Thoracic aorta (tissue), 2 donors: Measurements from ENCODE around the gene PTTG1IP2. TPM values are rescaled to one million over a fixed set of nuclear protein-coding genes. Genes with fewer than 3 reads are reported as not detected.

Experiments
- ATAC-seq: fragments of 150-250 bp; one replicate; pipeline ENCODE4 v1.8.0; 2017; ENCODE audit warnings: low read depth; ENCODE audit not compliant: insufficient number of reproducible peaks, low FRiP score
- DNase-seq: peaks from one replicate; pipeline ENCODE4 v3.0.0-alpha.2; 2020; ENCODE audit warnings: low spot score
- H3K27ac ChIP-seq, 2 donors: fragments of 200-600 bp; sonication (generic); 1 replicate in 1 of 2; 2 replicates in 1 of 2; pipeline ENCODE4 v1.5.1; 2016; ENCODE audit warnings: mild to moderate bottlenecking in 2 of 2, moderate library complexity in 2 of 2
- H3K27me3 ChIP-seq: fragments of 200-600 bp; sonication (generic); replicated peaks from 2 replicates; pipeline ENCODE4 v1.6.0; 2016; ENCODE audit warnings: mild to moderate bottlenecking; ENCODE audit not compliant: insufficient read depth
- H3K36me3 ChIP-seq: fragments of 200-600 bp; sonication (generic); one replicate; pipeline ENCODE4 v1.5.1; 2016
- H3K4me1 ChIP-seq, 2 donors: fragments of 200-600 bp; sonication (generic); 1 replicate in 1 of 2; 2 replicates in 1 of 2; pipeline versions ENCODE4 v1.5.1 to v1.6.0; 2016; ENCODE audit warnings: low read depth in 2 of 2, mild to moderate bottlenecking in 1 of 2; ENCODE audit not compliant: control insufficient read depth in 1 of 2
- H3K4me3 ChIP-seq: fragments of 200-600 bp; sonication (generic); 2 replicates; pipeline ENCODE4 v1.5.1; 2016; ENCODE audit warnings: mild to moderate bottlenecking
- H3K9me3 ChIP-seq: fragments of 200-600 bp; sonication (generic); 2 replicates; pipeline ENCODE4 v1.5.1; 2016
- total RNA-seq, 2 donors: library from RNA; depleted of rRNA; stranded (reverse); fragments of >200 nt; gene quantifications; one replicate each; pipeline versions ENCODE4 v1.1.0 to v1.2.3, GENCODE V29; 2016
- TF ChIP-seq, protein P1 (sequence below): fragments of 200-600 bp; sonication (generic); IDR thresholded peaks from one replicate; pipeline ENCODE4 v1.5.1; 2019; ENCODE audit warnings: antibody characterized with exemption

The PTTG1IP2 gene
- total RNA-seq, 2 donors from 2014 or later, result not detected

DNA sequence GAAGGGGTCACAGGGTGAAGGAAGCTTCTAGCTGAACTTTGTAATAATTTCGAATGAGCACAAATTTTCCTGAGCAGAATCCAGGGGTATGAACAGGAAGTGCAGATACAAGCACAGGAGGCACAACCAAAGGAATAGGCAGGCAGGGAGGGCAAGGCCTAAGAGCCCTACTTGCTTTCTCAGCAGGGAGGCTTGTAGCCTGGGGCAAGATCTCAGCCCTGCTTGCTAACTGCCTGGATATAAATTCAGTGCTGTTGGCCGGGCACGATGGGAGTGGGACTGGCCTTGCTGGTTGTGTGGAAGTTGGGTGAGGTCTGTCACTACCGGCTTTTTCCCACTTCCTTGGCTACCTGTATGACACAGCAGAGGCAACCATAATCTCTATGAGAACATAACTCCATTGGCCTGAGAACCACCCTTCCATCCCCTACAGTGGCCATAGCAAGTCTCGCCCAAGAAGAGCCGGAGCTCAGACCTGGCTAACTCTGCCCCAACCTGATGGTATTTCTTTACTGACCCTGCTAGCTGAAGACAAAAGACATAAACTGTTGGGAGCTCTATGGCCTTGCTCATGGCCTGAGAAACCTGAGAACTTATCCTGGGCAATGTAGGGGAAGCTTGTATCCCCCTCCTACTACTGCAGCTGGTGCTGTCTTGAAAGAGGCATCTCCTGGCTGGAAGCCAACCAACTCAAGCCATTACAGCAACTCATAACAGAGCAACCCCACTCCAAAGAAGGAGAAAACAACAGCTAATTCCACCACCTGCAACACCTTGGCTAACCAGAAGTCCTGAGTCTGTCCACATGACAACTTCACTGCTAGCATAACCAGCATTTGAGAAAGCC is 38.6 kb upstream of the PTTG1IP2 start:
- DNase-seq (no peak), ATAC-seq (no peak)
- Histone ChIP-seq H3K36me3 (peaks cover 2% of the 10 kb centered on the region), H3K27ac (no peak overlapping the region), H3K4me1 (no peaks in the 10 kb centered on the region), H3K9me3 (no peaks in the 10 kb centered on the region), H3K4me3 (no peak overlapping the region), H3K27me3 (no peaks in the 10 kb centered on the region)
- TF ChIP-seq, protein P1, sequence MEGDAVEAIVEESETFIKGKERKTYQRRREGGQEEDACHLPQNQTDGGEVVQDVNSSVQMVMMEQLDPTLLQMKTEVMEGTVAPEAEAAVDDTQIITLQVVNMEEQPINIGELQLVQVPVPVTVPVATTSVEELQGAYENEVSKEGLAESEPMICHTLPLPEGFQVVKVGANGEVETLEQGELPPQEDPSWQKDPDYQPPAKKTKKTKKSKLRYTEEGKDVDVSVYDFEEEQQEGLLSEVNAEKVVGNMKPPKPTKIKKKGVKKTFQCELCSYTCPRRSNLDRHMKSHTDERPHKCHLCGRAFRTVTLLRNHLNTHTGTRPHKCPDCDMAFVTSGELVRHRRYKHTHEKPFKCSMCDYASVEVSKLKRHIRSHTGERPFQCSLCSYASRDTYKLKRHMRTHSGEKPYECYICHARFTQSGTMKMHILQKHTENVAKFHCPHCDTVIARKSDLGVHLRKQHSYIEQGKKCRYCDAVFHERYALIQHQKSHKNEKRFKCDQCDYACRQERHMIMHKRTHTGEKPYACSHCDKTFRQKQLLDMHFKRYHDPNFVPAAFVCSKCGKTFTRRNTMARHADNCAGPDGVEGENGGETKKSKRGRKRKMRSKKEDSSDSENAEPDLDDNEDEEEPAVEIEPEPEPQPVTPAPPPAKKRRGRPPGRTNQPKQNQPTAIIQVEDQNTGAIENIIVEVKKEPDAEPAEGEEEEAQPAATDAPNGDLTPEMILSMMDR, result no peak

DNA sequence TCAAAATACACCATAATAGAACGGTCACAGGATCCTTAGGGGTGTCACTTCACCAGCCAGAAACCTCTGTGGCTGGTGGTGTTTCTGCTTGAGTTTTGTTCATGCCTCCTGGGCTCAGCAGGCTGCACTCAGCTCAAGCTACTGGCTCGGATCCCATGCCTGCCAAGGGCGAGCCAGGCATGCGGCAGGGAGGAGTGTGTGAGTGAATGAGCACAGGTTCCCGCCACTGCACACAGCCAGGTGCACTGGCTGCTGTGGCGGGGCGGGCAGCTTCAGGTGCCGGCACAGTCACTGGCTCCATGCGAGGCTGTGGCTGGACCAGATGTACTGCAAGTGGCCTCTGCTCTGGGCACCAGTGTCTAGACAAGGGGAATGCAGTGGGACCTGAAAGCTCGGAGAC is 36.7 kb upstream of the PTTG1IP2 start:
- Histone ChIP-seq H3K4me3 (no peak overlapping the region), H3K36me3 (peaks cover 2% of the 10 kb centered on the region), H3K27me3 (no peaks in the 10 kb centered on the region), H3K4me1 (no peaks in the 10 kb centered on the region), H3K27ac (no peak overlapping the region), H3K9me3 (peaks cover 3% of the 10 kb centered on the region)
- ATAC-seq (no peak), DNase-seq (no peak)
- TF ChIP-seq, protein P1, result no peak

DNA sequence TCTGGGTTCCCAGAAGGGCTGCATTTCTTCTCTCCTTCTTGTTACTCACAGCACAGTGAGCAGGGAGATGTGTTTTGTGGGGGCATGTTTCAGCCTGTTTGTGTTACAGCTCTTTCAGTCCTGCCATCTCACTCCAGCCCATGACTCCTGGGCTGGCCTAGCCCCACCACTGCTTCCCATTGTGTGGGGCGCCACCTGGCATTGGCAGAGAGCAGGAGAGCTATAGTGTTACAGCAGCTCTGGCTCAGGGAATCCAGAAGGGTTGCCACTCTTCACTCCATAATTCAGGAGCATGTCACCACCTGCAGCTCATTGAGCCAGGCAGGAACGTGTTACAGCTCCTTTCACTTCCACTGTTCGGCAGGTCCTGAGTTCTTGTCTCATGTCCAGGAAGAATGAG is 36.2 kb upstream of the PTTG1IP2 start:
- Histone ChIP-seq H3K27me3 (no peaks in the 10 kb centered on the region), H3K27ac (no peak overlapping the region), H3K9me3 (peaks cover 3% of the 10 kb centered on the region), H3K4me1 (no peaks in the 10 kb centered on the region), H3K4me3 (no peak overlapping the region), H3K36me3 (peaks cover 2% of the 10 kb centered on the region)
- no peak for ATAC-seq
- TF ChIP-seq, protein P1, result no peak
- DNase-seq, result no peak

DNA sequence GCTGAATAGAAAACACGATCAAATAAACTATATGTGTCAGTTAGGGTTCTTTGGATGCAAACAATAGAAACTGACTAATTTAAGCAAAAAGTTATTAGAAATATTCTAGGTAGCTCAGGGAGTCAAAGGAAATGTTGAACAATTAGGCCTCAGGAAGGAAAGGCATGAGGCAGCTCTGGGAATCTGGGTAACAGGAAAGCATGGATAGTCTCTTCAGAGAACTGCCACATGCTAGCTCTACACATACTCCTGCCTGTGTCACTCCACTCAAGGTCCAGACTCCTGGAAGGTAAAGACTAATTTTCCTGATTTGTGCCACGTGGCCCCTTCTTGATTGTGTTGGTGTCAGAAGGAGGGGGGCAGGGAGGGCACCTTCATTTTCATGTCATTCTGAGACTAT is 23.8 kb upstream of the PTTG1IP2 start:
- DNase-seq (no peak), ATAC-seq (no peak)
- H3K4me3 ChIP-seq, result no peak overlapping the region
- TF ChIP-seq, protein P1, result no peak
- no peak overlapping the region for H3K27ac ChIP-seq
- no peaks in the 10 kb centered on the region for H3K9me3 ChIP-seq
- no peaks in the 10 kb centered on the region for H3K36me3 ChIP-seq
- no peaks in the 10 kb centered on the region for H3K4me1 ChIP-seq
- H3K27me3 ChIP-seq, result no peaks in the 10 kb centered on the region

DNA sequence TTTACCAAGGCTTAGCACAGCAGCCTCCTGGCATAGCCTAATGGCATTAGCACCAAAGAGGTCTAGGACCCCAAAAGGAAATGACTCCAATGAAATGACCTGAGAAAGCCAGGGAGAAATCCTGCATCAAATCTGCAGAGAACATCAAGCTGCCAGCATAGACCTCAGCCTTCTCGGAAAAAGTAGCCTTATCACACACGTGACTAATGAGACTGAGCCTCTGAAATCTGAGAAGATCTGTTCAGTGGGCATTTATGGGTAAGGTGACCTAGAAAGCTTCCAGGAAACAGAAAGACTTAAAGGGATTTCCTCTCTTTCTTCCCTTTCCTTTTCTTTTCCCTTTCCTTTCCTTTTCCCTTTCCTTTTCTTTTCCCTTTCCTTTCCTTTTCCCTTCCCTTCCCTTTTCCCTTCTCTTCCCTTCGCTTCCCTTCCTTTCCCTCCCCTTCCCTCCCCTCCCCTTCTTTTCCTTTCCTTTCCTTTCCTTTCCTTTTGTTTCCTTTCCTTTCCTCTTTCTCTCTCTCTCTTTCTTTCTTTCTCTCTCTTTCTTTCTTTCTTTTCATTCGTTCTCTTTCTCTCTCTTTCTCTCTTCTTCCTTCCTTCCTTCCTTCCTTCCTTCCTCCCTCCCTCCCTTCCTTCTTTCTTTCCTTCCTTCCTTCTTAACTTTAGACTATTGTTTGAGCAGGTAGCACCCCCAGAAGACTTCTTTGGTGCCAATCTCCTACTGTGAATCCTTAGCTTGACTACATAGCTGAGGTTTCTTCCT is 23.1 kb upstream of the PTTG1IP2 start:
- Histone ChIP-seq H3K27ac (no peak overlapping the region), H3K36me3 (no peaks in the 10 kb centered on the region), H3K4me3 (no peak overlapping the region), H3K9me3 (no peaks in the 10 kb centered on the region), H3K27me3 (no peaks in the 10 kb centered on the region), H3K4me1 (no peaks in the 10 kb centered on the region)
- ATAC-seq (no peak), DNase-seq (no peak)
- TF ChIP-seq, protein P1, result no peak
